ENCODE measurements around the gene RILPL1. TPM values are rescaled to one million over a fixed set of nuclear protein-coding genes. Genes with fewer than 3 reads are reported as not detected.
A peak's percentile ranks its signal among the peaks of the same experiment; 100 is the strongest.

RILPL1 gene
- total RNA-seq, 1 donor from 2014 or later: 1.5 TPM

DNA sequence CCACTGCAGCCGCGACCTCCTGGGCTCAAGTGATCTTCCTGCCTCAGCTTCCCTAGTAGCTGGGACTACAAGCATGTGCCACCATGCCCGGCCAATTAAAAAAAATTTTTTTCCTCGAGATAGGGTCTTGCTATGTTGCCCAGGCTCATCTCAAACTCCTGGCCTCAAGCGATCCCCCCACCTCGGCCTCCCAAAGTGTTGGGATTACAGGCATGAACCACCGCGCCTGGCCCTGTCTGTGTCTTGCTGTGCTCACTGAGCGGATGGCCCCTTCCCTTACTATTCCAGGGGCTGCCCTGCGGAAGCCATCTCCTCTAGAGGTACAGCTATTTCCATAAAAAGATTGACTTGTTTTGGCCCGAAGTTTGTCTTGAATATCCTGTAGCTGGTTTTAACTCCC, 55.5 kb downstream of the RILPL1 start:
- Histone ChIP-seq H3K27me3 (no peaks in the 10 kb centered on the region), H3K4me1 (peaks cover 22 to 52% of the 10 kb centered on the region in 2 donors), H3K27ac (peak overlapping the region; percentile 93 to 97), H3K4me3 (peak overlapping the region in 1 of 2 donors; percentile 46), H3K9me3 (no peaks in the 10 kb centered on the region), H3K36me3 (peaks cover 1 to 3% of the 10 kb centered on the region in 2 donors)
- intact Hi-C loops (cut with DNase I): loop anchor here (1.0 to 5.0 kb wide), 3 partner anchors 20 to 41 kb away; partner anchors contain the start of genes RILPL2 and SNRNP35
- TF ChIP-seq, protein P1, sequence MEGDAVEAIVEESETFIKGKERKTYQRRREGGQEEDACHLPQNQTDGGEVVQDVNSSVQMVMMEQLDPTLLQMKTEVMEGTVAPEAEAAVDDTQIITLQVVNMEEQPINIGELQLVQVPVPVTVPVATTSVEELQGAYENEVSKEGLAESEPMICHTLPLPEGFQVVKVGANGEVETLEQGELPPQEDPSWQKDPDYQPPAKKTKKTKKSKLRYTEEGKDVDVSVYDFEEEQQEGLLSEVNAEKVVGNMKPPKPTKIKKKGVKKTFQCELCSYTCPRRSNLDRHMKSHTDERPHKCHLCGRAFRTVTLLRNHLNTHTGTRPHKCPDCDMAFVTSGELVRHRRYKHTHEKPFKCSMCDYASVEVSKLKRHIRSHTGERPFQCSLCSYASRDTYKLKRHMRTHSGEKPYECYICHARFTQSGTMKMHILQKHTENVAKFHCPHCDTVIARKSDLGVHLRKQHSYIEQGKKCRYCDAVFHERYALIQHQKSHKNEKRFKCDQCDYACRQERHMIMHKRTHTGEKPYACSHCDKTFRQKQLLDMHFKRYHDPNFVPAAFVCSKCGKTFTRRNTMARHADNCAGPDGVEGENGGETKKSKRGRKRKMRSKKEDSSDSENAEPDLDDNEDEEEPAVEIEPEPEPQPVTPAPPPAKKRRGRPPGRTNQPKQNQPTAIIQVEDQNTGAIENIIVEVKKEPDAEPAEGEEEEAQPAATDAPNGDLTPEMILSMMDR (IDR thresholded peaks at IDR 0.05): no peak
- peak in 1 of 2 donors; percentile 66 for DNase-seq (ENCODE audit: low spot score in 2 of 2)

DNA sequence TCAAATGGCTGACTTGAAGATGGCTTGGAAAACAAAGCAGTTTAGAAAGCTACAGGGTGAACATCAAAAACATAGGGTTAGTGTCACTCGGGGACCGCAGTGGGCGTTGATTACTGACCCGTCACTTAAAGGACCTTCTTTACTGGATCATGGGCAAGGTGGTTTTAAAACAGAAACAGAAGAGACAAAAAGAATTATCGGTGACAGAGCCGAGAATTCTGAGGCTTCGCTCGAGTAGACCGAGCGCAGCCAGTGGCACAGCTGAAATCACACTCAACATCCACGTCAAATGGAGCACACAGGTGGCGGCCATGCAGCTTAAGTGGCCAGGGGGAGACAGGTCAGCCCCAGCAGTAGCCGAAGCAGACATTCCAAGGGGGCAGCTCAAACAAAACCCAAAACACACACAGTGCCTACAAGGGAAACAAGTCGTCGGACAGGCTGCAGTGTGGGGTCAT, 58.2 kb downstream of the RILPL1 start:
- Histone ChIP-seq H3K27me3 (no peaks in the 10 kb centered on the region), H3K4me3 (no peak overlapping the region), H3K4me1 (peaks cover 15 to 39% of the 10 kb centered on the region in 2 donors), H3K27ac (peak overlapping the region; percentile 76 to 81), H3K9me3 (no peaks in the 10 kb centered on the region), H3K36me3 (peaks cover 24 to 26% of the 10 kb centered on the region in 2 donors)
- no peak for DNase-seq (ENCODE audit: low spot score in 2 of 2)
- TF ChIP-seq, protein P1 (IDR thresholded peaks at IDR 0.05): no peak
- intact Hi-C loops (cut with DNase I): loop anchor here (5.0 kb wide), 1 partner anchor 38 kb away; the partner anchor contains the start of gene RILPL2

GRCh38 chr12:123474485-123475245, 58.9 kb downstream of the RILPL1 start:
- H3K36me3 ChIP-seq: peaks cover 27 to 30% of the 10 kb centered on the region in 2 donors
- TF ChIP-seq, protein P1 (IDR thresholded peaks at IDR 0.05): no peak
- H3K4me1 ChIP-seq: peaks cover 13 to 34% of the 10 kb centered on the region in 2 donors
- intact Hi-C loops (cut with DNase I): loop anchor here (5.0 kb wide), 1 partner anchor 37 kb away; the partner anchor contains the start of gene RILPL2
- H3K27ac ChIP-seq: peak overlapping the region; percentile 76 to 81
- no peaks in the 10 kb centered on the region for H3K9me3 ChIP-seq
- DNase-seq (ENCODE audit: low spot score in 2 of 2): no peak
- peak overlapping the region in 1 of 2 donors; percentile 15 for H3K4me3 ChIP-seq
- no peaks in the 10 kb centered on the region for H3K27me3 ChIP-seq

DNA sequence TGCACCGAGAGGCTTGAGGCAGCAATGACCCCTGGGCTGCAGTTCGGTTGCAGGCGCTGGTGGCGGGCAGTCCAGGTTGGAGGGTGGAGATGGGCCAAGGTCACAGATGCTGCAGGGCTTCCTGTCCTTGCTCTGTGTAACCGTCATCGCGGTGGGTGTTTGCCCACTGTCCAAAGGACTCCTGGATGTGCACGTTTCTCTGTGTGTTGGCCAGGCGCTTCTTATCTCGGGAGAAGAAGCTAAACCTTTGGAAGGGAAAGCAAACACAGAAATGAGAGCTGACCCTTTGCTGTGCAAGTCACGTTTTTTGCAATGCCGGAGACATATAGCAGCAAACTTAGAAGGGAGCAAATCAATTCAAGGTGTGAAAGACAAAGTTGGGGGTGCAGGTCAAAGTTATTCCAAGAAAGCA, 61.1 kb downstream of the RILPL1 start:
- TF ChIP-seq, protein P1 (IDR thresholded peaks at IDR 0.05): no peak
- H3K4me1 ChIP-seq: peaks cover 0 to 13% of the 10 kb centered on the region in 2 donors
- no peak overlapping the region for H3K27ac ChIP-seq
- peaks cover 27 to 30% of the 10 kb centered on the region in 2 donors for H3K36me3 ChIP-seq
- H3K9me3 ChIP-seq: no peaks in the 10 kb centered on the region
- no peak for DNase-seq (ENCODE audit: low spot score in 2 of 2)
- H3K4me3 ChIP-seq: no peak overlapping the region
- intact Hi-C loops (cut with DNase I): no loop called here
- no peaks in the 10 kb centered on the region for H3K27me3 ChIP-seq

GRCh38 chr12:123471374-123472068, 62.0 kb downstream of the RILPL1 start:
- Histone ChIP-seq H3K4me3 (no peak overlapping the region), H3K9me3 (no peaks in the 10 kb centered on the region), H3K27ac (peak overlapping the region in 1 of 2 donors; percentile 19), H3K36me3 (peaks cover 27 to 30% of the 10 kb centered on the region in 2 donors), H3K4me1 (peaks cover 0 to 19% of the 10 kb centered on the region in 2 donors), H3K27me3 (no peaks in the 10 kb centered on the region)
- TF ChIP-seq, protein P1 (IDR thresholded peaks at IDR 0.05): no peak
- intact Hi-C loops (cut with DNase I): no loop called here
- no peak for DNase-seq (ENCODE audit: low spot score in 2 of 2)
